ENCODE results near the gene AKR1B15.

DNA sequence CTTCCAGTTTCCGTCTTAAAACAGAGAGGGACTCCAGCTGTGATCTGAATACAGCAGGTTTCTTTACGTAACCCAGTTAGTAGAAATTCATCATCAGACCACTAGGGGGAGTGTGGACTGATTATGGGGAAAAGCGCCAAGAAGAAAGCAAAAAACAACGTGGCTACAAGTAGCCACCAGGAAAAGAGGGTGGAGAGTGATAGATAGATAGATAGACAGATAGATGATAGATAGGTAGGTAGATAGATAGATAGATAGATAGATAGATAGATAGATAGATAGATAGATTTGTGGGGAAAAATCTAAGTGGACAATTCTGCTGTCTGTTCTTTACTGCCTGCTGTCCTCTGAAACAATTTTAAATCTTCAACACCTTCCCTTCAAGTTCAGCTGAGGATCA, 34.2 kb upstream of the AKR1B15 start:
- peak; percentile 82 for TF ChIP-seq SMC3 (IDR thresholded peaks at IDR 0.05)
- no peak for TF ChIP-seq BHLHE40 (IDR thresholded peaks at IDR 0.05; ENCODE audit: low read depth, low read length)
- TF ChIP-seq MYC (IDR thresholded peaks at IDR 0.05; ENCODE audit: borderline replicate concordance, low read length) = no peak
- TF ChIP-seq, protein P1, sequence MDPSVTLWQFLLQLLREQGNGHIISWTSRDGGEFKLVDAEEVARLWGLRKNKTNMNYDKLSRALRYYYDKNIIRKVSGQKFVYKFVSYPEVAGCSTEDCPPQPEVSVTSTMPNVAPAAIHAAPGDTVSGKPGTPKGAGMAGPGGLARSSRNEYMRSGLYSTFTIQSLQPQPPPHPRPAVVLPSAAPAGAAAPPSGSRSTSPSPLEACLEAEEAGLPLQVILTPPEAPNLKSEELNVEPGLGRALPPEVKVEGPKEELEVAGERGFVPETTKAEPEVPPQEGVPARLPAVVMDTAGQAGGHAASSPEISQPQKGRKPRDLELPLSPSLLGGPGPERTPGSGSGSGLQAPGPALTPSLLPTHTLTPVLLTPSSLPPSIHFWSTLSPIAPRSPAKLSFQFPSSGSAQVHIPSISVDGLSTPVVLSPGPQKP (IDR thresholded peaks at IDR 0.05; ENCODE audit: low read depth, low read length) = no peak
- TF ChIP-seq KDM1A (IDR thresholded peaks at IDR 0.05; ENCODE audit: low read depth) = no peak
- TF ChIP-seq EP300 (IDR thresholded peaks at IDR 0.05) = no peak
- TF ChIP-seq POLR2A (IDR thresholded peaks at IDR 0.05; ENCODE audit: low read length) = no peak
- no peak for TF ChIP-seq JUN (IDR thresholded peaks at IDR 0.05)
- TF ChIP-seq, protein P2, sequence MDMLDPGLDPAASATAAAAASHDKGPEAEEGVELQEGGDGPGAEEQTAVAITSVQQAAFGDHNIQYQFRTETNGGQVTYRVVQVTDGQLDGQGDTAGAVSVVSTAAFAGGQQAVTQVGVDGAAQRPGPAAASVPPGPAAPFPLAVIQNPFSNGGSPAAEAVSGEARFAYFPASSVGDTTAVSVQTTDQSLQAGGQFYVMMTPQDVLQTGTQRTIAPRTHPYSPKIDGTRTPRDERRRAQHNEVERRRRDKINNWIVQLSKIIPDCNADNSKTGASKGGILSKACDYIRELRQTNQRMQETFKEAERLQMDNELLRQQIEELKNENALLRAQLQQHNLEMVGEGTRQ (IDR thresholded peaks at IDR 0.05) = no peak
- TF ChIP-seq, protein P3, sequence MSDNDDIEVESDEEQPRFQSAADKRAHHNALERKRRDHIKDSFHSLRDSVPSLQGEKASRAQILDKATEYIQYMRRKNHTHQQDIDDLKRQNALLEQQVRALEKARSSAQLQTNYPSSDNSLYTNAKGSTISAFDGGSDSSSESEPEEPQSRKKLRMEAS (IDR thresholded peaks at IDR 0.05) = peak; percentile 86
- TF ChIP-seq POLR2AphosphoS2 (conservative IDR thresholded peaks at IDR 0.05; ENCODE audit: low read length) = no peak
- peak; percentile 97 for TF ChIP-seq CTCF (IDR thresholded peaks at IDR 0.05)
